Loucy (cell line): ENCODE measurements around the gene GCNT2.

Source experiments
- EZH2phosphoT487 ChIP-seq: fragments of 200-600 bp; IDR thresholded peaks from 2 replicates; pipeline ENCODE4 v1.6.1; 2018; ENCODE audit warnings: antibody characterized with exemption, mild to moderate bottlenecking, moderate library complexity, borderline replicate concordance
- TF ChIP-seq, protein P1 (sequence below): fragments of 200-600 bp; sonication (generic); conservative IDR thresholded peaks from 2 replicates; pipeline ENCODE4 v1.5.1; 2014; ENCODE audit warnings: mild to moderate bottlenecking, antibody characterized with exemption, low read length

- TF ChIP-seq, protein P1, sequence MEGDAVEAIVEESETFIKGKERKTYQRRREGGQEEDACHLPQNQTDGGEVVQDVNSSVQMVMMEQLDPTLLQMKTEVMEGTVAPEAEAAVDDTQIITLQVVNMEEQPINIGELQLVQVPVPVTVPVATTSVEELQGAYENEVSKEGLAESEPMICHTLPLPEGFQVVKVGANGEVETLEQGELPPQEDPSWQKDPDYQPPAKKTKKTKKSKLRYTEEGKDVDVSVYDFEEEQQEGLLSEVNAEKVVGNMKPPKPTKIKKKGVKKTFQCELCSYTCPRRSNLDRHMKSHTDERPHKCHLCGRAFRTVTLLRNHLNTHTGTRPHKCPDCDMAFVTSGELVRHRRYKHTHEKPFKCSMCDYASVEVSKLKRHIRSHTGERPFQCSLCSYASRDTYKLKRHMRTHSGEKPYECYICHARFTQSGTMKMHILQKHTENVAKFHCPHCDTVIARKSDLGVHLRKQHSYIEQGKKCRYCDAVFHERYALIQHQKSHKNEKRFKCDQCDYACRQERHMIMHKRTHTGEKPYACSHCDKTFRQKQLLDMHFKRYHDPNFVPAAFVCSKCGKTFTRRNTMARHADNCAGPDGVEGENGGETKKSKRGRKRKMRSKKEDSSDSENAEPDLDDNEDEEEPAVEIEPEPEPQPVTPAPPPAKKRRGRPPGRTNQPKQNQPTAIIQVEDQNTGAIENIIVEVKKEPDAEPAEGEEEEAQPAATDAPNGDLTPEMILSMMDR = no peak
- TF ChIP-seq EZH2phosphoT487 = no peak
These were observed 35.7 kb upstream of the GCNT2 start for GRCh38 chr6:10485406-10485805.
